GM12892 (cell line): ENCODE measurements around the gene NDUFS5.

Experiments used
- POLR2A ChIP-seq: IDR thresholded peaks from 2 replicates; pipeline ENCODE4 v1.6.1; 2011; ENCODE audit warnings: low read depth, low read length, control low read depth
- POLR2AphosphoS5 ChIP-seq: IDR thresholded peaks from 2 replicates; pipeline ENCODE4 v1.6.1; 2011; ENCODE audit warnings: low read depth, low read length, control low read depth
- TAF1 ChIP-seq: IDR thresholded peaks from 2 replicates; pipeline ENCODE4 v1.6.1; 2011; ENCODE audit warnings: low read depth, mild to moderate bottlenecking, control low read depth, low read length, borderline replicate concordance

DNA sequence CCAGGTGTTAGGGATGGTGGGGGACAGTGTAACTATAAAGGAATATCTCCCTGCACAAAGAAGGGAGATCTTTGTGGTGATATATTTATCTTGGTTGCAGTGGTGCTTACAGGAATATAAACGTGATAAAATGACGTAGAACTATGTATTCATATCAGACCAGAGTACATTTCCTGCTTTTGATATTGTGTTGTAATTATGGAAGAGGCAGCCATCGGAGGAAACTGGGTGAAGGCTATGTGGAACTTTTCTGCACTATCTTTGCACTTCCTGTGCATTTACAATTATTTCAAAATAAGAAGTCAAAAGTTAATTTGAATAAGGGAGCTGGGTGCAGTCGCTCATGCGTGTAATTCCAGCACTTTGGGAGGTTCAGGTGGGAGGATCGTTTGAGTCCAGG, 37.6 kb downstream of the NDUFS5 start:
- TF ChIP-seq TAF1 = no peak
- no peak for TF ChIP-seq POLR2A
- TF ChIP-seq POLR2AphosphoS5 = no peak
